ENCODE measurements around the gene BTBD9.

GRCh38 chr6:38522322-38522721, 117.4 kb downstream of the BTBD9 start:
- TF ChIP-seq POLR2AphosphoS2 (conservative IDR thresholded peaks at IDR 0.05; ENCODE audit: low read length), result no peak
- no peak for TF ChIP-seq ZFP36 (IDR thresholded peaks at IDR 0.05; ENCODE audit: borderline replicate concordance, partially characterized antibody)
- TF ChIP-seq CTCF (IDR thresholded peaks at IDR 0.05), result no peak
- no peak for TF ChIP-seq BHLHE40 (IDR thresholded peaks at IDR 0.05; ENCODE audit: low read depth, low read length)
- no peak for TF ChIP-seq POLR2A (IDR thresholded peaks at IDR 0.05; ENCODE audit: low read length)
- no peak for TF ChIP-seq JUNB (IDR thresholded peaks at IDR 0.05)
- TF ChIP-seq CEBPB (IDR thresholded peaks at IDR 0.05), result no peak
- TF ChIP-seq BCL3 (IDR thresholded peaks at IDR 0.05), result no peak
- TF ChIP-seq REST (IDR thresholded peaks at IDR 0.05), result no peak

Measured in A549 (cell line).